AG10803 (cell line): ENCODE results near the gene TMEM161B.

Source experiments
- DNase-seq: peaks from one replicate; pipeline ENCODE4 v3.0.0; 2010; ENCODE audit warnings: low read depth
- H3K4me3 ChIP-seq: 2 replicates; pipeline ENCODE4 v1.5.1; 2011; ENCODE audit warnings: mild to moderate bottlenecking, low read length, control low read depth
- TF ChIP-seq, protein P1 (sequence below): conservative IDR thresholded peaks from 2 replicates; pipeline ENCODE4 v1.5.1; 2011; ENCODE audit warnings: mild to moderate bottlenecking, low read length, control low read depth, inconsistent platforms

The TMEM161B gene

DNA sequence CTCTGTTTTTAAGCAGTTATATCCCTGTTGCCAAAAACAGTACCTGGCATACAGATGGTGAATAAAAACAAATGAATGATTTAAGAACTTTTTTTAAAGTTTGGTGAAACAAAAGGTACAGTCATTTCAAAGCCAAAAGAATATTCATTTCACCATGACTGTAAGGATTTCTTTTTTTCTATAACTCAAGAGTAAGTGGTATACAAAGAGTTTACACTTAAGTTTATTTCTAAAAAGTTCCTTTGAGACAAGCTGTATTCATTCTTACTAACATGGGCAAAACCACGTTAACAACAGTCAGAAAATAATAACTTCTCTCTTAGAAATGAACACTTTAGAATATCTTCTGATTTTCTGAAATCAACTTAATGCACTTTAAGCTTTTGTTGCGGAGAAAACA, 5.3 kb downstream of the TMEM161B start:
- no peak overlapping the region for H3K4me3 ChIP-seq
- TF ChIP-seq, protein P1, sequence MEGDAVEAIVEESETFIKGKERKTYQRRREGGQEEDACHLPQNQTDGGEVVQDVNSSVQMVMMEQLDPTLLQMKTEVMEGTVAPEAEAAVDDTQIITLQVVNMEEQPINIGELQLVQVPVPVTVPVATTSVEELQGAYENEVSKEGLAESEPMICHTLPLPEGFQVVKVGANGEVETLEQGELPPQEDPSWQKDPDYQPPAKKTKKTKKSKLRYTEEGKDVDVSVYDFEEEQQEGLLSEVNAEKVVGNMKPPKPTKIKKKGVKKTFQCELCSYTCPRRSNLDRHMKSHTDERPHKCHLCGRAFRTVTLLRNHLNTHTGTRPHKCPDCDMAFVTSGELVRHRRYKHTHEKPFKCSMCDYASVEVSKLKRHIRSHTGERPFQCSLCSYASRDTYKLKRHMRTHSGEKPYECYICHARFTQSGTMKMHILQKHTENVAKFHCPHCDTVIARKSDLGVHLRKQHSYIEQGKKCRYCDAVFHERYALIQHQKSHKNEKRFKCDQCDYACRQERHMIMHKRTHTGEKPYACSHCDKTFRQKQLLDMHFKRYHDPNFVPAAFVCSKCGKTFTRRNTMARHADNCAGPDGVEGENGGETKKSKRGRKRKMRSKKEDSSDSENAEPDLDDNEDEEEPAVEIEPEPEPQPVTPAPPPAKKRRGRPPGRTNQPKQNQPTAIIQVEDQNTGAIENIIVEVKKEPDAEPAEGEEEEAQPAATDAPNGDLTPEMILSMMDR = no peak
- no peak for DNase-seq

DNA sequence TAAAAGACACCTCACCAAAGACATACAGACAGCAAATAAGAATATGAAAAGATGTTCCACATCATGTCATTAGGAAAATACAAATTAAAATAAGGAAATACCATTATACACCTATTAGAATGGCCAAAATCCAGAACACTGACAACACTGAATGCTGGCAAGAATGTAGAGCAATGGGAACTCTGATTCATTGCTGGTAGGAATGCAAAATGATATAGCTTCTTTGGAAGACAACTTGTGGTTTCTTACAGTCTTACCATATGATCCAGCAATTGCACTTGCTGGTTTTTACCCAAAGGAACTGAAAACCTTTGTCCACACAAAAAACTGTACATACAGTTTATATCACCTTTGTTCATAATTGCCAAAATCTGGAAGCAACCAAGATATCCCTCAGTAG, 6.5 kb downstream of the TMEM161B start:
- TF ChIP-seq, protein P1 = no peak
- DNase-seq = peak; percentile 29
- H3K4me3 ChIP-seq = no peak overlapping the region

- TF ChIP-seq, protein P1 = no peak
- H3K4me3 ChIP-seq = no peak overlapping the region
- no peak for DNase-seq
Measured at GRCh38 chr5:88258636-88259035, 10.0 kb downstream of the TMEM161B start.

GRCh38 chr5:88256872-88257271, 11.8 kb downstream of the TMEM161B start:
- TF ChIP-seq, protein P1 = no peak
- no peak for DNase-seq
- H3K4me3 ChIP-seq = no peak overlapping the region

DNA sequence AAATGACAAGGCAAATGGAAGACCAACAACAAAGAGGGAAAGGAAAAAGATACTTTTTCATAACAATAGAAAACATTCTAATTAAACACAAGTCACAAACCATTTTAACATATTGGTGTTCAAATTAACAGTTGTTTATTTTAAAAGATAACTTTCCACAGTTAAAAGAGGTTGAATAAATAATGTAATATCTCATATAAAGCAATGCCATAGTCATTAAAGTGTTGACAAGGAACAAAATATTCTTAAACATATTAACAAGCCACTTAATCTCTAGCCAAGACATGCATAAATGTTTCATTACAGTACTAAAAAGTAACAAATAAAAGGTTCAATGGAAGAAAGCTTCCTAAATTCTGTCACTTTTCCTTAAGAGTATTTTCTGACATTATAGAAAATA, 12.6 kb downstream of the TMEM161B start:
- H3K4me3 ChIP-seq = no peak overlapping the region
- TF ChIP-seq, protein P1 = no peak
- no peak for DNase-seq

GRCh38 chr5:88254320-88254719, 14.3 kb downstream of the TMEM161B start:
- TF ChIP-seq, protein P1 = no peak
- no peak overlapping the region for H3K4me3 ChIP-seq
- no peak for DNase-seq

- DNase-seq = no peak
- H3K4me3 ChIP-seq = no peak overlapping the region
- TF ChIP-seq, protein P1 = no peak
Measured at GRCh38 chr5:88251048-88251711, 17.5 kb downstream of the TMEM161B start.
